MCF 10A (cell line): ENCODE data around the gene SLC35E1. TPM values are rescaled to one million over a fixed set of nuclear protein-coding genes. Genes with fewer than 3 reads are reported as not detected.

Experiments used
- BruUV-seq: library from RNA; stranded (reverse); fragments of 400-500 nt; replicated peaks from 2 replicates; lab custom pipeline; 2021; lab: Mats Ljungman, UMichigan
- CTCF ChIA-PET: fragments of 300-600 bp; sonication (Branson Sonifier 250); formaldehyde crosslinking; extraction: SDS; loops from one replicate; lab custom pipeline; 2021; ENCODE audit warnings: antibody characterized with exemption, inconsistent platforms; lab: Yijun Ruan, JAX
- POLR2A ChIA-PET: fragments of 300-600, 350-650 bp; sonication (Branson Sonifier 250); formaldehyde crosslinking; extraction: SDS; loops from one replicate; lab custom pipeline; 2020; ENCODE audit warnings: antibody characterized with exemption, inconsistent platforms; lab: Yijun Ruan, JAX
- DNase-seq: peaks from one replicate; pipeline ENCODE4 v3.0.0-alpha.2; 2018; ENCODE audit not compliant: unreplicated experiment
- H3K27ac Mint-ChIP-seq: one replicate; pipeline ENCODE4 v1.8.0; 2022; ENCODE audit warnings: mild to moderate bottlenecking, low read depth, mixed read lengths; ENCODE audit not compliant: unreplicated experiment
- H3K27me3 Mint-ChIP-seq: one replicate; pipeline ENCODE4 v1.8.0; 2022; ENCODE audit warnings: mixed read lengths; ENCODE audit not compliant: insufficient read depth, unreplicated experiment
- H3K36me3 Mint-ChIP-seq: one replicate; pipeline ENCODE4 v1.8.0; 2022; ENCODE audit warnings: mild to moderate bottlenecking, moderate library complexity, mixed read lengths; ENCODE audit not compliant: insufficient read depth, unreplicated experiment
- H3K4me1 Mint-ChIP-seq: one replicate; pipeline ENCODE4 v1.8.0; 2022; ENCODE audit warnings: mixed read lengths; ENCODE audit not compliant: insufficient read depth, unreplicated experiment
- H3K4me3 Mint-ChIP-seq: one replicate; pipeline ENCODE4 v1.8.0; 2022; ENCODE audit warnings: mild to moderate bottlenecking, moderate library complexity, mixed read lengths; ENCODE audit not compliant: unreplicated experiment
- H3K9me3 Mint-ChIP-seq: one replicate; pipeline ENCODE4 v1.8.0; 2022; ENCODE audit warnings: mixed read lengths; ENCODE audit not compliant: unreplicated experiment
- CTCF ChIP-seq: fragments of 200-600 bp; IDR thresholded peaks from one replicate; pipeline ENCODE4 v1.8.0; 2022; ENCODE audit warnings: antibody characterized with exemption, mild to moderate bottlenecking; ENCODE audit not compliant: unreplicated experiment
- intact Hi-C: fragments of 100-400 bp; cut with micrococcal nuclease; formaldehyde crosslinking; loops from 2 replicates; pipeline ENCODE4 v1.14.1; 2022
- total RNA-seq: library from RNA; stranded (reverse); gene quantifications from 2 replicates; pipeline ENCODE4 v1.2.3, GENCODE V29; 2022

The SLC35E1 gene
- total RNA-seq, 1 experiment from 2014 or later, result 62.6 TPM

DNA sequence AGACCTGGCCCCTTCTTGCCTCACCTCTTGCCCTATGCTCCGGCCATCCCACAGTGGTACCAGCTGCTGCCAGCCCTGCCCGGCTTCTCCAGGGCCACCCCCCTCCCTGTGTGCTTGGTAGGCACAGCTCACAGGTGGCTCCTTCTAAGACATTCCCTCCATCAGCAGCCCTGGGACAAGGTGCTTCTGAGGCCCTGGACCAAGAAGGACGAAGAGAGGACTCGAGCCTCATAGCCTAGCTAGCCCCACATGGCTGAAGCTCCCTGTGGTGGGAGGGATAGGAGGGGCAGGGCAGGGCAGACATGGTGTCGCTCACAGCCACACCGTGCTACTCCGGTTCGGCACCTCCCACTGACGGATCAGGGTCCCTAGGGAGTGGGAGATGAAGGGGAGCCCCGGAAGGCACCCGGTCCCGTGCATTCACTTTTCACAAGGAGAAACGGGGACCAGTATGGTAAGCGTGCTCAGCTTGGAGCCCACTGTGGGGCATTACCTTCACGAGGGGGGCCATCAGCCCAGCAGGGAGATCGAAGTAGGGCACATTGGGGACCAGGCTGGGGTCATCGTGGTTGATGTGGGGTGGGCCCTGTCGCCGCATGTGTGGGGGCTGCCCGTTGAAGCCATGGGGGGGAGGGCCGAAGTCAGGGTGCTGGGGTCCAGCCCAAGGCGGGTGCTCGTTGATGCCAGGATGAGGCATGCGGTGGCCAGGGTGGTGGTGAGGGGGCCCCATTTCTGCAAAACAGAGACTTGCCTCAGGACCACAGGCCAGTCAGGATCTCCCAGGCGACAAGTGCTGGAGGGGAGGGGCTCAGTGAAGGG, 49.4 kb downstream of the SLC35E1 start:
- Mint-ChIP-seq H3K4me1 (no peaks in the 10 kb centered on the region), H3K36me3 (peaks cover 68% of the 10 kb centered on the region), H3K4me3 (no peak overlapping the region), H3K9me3 (no peaks in the 10 kb centered on the region), H3K27ac (no peak overlapping the region), H3K27me3 (no peaks in the 10 kb centered on the region)
- DNase-seq, result no peak
- ChIA-PET CTCF (interaction anchor here (0.6 kb wide), 1 partner anchor 1560 kb away, joined by 3 read pairs; no protein-coding TSS in a partner anchor), POLR2A (interaction anchor here (1.4 kb wide), 1 partner anchor 19 kb away, joined by 4 read pairs; the partner anchor contains the start of gene CHERP)
- BruUV-seq, result no TSS peak
- intact Hi-C loops, result no loop called here
- TF ChIP-seq CTCF, result no peak

DNA sequence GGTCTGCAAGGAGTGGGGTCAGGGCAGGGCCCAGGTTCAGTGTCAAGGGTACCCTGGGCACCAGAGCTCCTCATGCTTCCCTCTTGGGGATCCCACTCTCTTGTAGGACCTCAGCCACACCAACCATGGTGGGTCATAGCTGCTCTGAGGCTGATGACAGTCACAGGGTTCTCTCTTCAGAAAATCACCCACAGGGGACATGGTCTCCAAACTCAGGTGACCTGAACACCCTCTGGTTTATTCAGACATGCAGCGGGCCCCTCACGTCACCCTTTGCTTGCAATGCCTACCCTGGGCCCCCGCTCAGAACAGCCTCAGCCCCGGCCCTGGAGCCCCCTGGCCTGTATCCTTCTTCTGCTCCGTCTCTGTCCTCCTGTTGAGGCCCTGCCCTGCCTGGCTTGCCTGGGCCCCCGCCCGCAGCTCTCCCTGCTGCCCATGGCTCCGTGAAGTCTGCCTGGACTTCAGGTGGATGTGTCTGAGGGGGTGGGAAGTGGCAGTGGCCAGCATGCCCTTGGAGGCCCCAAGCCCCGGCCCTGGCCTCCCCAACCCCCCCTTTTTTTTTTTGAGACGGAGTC, 50.4 kb downstream of the SLC35E1 start:
- Mint-ChIP-seq H3K4me1 (no peaks in the 10 kb centered on the region), H3K36me3 (peaks cover 70% of the 10 kb centered on the region), H3K27me3 (no peaks in the 10 kb centered on the region), H3K27ac (no peak overlapping the region), H3K9me3 (no peaks in the 10 kb centered on the region), H3K4me3 (no peak overlapping the region)
- POLR2A ChIA-PET, result no interaction called here
- no peak for TF ChIP-seq CTCF
- intact Hi-C loops, result no loop called here
- CTCF ChIA-PET, result interaction anchor here (0.7 kb wide), 1 partner anchor 18 kb away, joined by 4 read pairs; no protein-coding TSS in a partner anchor
- DNase-seq, result no peak
- no TSS peak for BruUV-seq

GRCh38 chr19:16520986-16521624, 51.1 kb downstream of the SLC35E1 start:
- CTCF ChIA-PET, result no interaction called here
- TF ChIP-seq CTCF, result no peak

More at GRCh38 chr19:16520986-16521624, 51.1 kb downstream of the SLC35E1 start:
- no peak for DNase-seq
- Mint-ChIP-seq H3K27ac (no peak overlapping the region), H3K9me3 (no peaks in the 10 kb centered on the region), H3K27me3 (no peaks in the 10 kb centered on the region), H3K4me1 (no peaks in the 10 kb centered on the region), H3K36me3 (peaks cover 70% of the 10 kb centered on the region), H3K4me3 (no peak overlapping the region)
- intact Hi-C loops, result no loop called here
- POLR2A ChIA-PET, result no interaction called here
- no TSS peak for BruUV-seq
